ENCODE measurements around the gene VKORC1L1.

DNA sequence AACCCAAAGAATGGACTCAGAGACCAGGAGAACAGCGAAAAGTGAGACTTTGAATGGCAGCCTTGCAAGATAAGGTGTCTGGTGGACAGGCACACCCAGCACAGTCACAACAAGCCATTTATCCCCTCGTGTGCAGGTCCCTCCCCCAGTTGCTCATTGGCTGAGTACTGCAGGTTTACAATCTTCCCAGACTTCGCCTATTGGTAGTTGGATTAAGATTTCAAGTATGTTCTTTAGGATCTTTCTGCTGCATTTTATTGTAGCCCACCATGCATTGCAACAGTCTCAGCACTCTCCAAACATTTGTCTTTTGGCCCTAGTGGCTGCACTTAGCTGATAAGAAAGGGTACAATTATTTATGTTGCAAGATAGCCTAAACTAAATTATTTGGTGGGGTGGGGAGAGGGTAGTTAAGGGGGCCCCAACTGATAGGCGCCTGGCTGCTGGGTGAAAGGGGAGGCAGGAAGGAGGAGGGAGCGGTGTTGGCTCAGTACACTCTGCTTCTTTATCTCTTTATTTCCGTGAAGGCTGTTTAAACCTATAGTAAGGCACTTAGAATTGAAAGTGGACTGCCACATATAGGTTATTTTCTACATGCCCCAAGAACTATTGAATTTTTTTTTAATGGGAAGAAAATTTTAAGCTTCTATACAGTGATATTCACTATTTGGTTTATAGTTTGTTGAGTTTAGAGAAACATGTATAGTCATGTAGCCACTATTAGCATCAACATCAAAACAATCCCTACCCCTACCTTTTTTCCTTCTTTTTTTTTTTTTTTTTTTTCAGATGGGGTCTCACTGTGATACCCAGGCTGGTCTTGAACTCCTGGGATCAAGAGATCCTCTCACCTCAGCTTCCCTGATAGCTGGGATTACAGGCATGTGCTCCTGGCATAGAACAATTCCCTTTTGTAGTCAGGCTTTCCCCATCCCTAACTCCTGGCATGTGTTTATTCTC is 54.9 kb downstream of the VKORC1L1 start:
- TF ChIP-seq RAD21 (IDR thresholded peaks at IDR 0.05; ENCODE audit: low read depth) (no peak), YY1 (IDR thresholded peaks at IDR 0.05; ENCODE audit: low read depth) (no peak), TEAD4 (IDR thresholded peaks at IDR 0.05) (no peak), CEBPB (IDR thresholded peaks at IDR 0.05) (no peak), CREB1 (IDR thresholded peaks at IDR 0.05; ENCODE audit: low read depth) (no peak), TAF1 (IDR thresholded peaks at IDR 0.05; ENCODE audit: low read depth) (no peak), NFIC (IDR thresholded peaks at IDR 0.05) (no peak), TCF12 (IDR thresholded peaks at IDR 0.05; ENCODE audit: low read depth) (no peak)
- TF ChIP-seq, protein P1, sequence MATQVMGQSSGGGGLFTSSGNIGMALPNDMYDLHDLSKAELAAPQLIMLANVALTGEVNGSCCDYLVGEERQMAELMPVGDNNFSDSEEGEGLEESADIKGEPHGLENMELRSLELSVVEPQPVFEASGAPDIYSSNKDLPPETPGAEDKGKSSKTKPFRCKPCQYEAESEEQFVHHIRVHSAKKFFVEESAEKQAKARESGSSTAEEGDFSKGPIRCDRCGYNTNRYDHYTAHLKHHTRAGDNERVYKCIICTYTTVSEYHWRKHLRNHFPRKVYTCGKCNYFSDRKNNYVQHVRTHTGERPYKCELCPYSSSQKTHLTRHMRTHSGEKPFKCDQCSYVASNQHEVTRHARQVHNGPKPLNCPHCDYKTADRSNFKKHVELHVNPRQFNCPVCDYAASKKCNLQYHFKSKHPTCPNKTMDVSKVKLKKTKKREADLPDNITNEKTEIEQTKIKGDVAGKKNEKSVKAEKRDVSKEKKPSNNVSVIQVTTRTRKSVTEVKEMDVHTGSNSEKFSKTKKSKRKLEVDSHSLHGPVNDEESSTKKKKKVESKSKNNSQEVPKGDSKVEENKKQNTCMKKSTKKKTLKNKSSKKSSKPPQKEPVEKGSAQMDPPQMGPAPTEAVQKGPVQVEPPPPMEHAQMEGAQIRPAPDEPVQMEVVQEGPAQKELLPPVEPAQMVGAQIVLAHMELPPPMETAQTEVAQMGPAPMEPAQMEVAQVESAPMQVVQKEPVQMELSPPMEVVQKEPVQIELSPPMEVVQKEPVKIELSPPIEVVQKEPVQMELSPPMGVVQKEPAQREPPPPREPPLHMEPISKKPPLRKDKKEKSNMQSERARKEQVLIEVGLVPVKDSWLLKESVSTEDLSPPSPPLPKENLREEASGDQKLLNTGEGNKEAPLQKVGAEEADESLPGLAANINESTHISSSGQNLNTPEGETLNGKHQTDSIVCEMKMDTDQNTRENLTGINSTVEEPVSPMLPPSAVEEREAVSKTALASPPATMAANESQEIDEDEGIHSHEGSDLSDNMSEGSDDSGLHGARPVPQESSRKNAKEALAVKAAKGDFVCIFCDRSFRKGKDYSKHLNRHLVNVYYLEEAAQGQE (IDR thresholded peaks at IDR 0.05; ENCODE audit: low read depth): no peak
- TF ChIP-seq, protein P2, sequence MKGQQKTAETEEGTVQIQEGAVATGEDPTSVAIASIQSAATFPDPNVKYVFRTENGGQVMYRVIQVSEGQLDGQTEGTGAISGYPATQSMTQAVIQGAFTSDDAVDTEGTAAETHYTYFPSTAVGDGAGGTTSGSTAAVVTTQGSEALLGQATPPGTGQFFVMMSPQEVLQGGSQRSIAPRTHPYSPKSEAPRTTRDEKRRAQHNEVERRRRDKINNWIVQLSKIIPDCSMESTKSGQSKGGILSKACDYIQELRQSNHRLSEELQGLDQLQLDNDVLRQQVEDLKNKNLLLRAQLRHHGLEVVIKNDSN (IDR thresholded peaks at IDR 0.05): no peak
- TF ChIP-seq, protein P3, sequence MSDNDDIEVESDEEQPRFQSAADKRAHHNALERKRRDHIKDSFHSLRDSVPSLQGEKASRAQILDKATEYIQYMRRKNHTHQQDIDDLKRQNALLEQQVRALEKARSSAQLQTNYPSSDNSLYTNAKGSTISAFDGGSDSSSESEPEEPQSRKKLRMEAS (IDR thresholded peaks at IDR 0.05): no peak
